OCI-LY3 (cell line): Measurements from ENCODE around the gene CHERP.

Experiments used
- EZH2phosphoT487 ChIP-seq: fragments of 200-600 bp; shearing (Covaris generic); IDR thresholded peaks from 2 replicates; pipeline ENCODE4 v1.6.1; 2018; ENCODE audit warnings: antibody characterized with exemption, mixed run types, low read depth
- TF ChIP-seq, protein P1 (sequence below): fragments of 200-600, 300-600 bp; sonication (generic); IDR thresholded peaks from 2 replicates; pipeline ENCODE4 v1.5.1; 2014; ENCODE audit warnings: antibody characterized with exemption, low read length, low read depth

DNA sequence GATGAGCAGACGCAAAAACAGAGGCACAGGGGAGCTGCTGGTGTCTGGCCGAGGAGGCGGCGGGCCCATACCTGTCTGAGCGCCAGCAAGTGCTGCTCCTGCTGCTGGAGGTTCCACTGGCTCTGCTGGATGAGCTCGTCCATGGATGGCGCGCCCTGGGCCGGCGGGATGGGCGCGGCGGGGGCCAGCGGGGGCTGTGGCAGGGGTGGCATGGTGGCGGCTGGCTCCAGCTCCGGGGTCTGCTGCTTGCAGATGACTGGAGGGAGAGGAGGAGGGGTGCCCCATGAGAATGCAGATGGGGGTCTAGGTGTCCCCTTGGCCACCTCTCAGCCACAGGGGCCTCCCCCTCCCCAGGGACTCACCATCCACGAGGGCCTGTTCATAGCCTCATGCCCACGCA, 6.9 kb downstream of the CHERP start:
- TF ChIP-seq, protein P1, sequence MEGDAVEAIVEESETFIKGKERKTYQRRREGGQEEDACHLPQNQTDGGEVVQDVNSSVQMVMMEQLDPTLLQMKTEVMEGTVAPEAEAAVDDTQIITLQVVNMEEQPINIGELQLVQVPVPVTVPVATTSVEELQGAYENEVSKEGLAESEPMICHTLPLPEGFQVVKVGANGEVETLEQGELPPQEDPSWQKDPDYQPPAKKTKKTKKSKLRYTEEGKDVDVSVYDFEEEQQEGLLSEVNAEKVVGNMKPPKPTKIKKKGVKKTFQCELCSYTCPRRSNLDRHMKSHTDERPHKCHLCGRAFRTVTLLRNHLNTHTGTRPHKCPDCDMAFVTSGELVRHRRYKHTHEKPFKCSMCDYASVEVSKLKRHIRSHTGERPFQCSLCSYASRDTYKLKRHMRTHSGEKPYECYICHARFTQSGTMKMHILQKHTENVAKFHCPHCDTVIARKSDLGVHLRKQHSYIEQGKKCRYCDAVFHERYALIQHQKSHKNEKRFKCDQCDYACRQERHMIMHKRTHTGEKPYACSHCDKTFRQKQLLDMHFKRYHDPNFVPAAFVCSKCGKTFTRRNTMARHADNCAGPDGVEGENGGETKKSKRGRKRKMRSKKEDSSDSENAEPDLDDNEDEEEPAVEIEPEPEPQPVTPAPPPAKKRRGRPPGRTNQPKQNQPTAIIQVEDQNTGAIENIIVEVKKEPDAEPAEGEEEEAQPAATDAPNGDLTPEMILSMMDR = no peak
- TF ChIP-seq EZH2phosphoT487 = no peak
